Neural progenitor cell (in vitro differentiated cells): Measurements from ENCODE around the gene EML5. TPM values are rescaled to one million over a fixed set of nuclear protein-coding genes. Genes with fewer than 3 reads are reported as not detected.
A peak's percentile ranks its signal among the peaks of the same experiment; 100 is the strongest.

ENCODE experiments used
- DNase-seq: peaks from one replicate; pipeline ENCODE4 v3.0.0-alpha.2; 2016; ENCODE audit warnings: low spot score
- H2AFZ ChIP-seq: fragments of 200-600 bp; sonication (generic); replicated peaks from 2 replicates; pipeline ENCODE4 v1.6.1; 2016; ENCODE audit warnings: antibody characterized with exemption
- H3F3A ChIP-seq: fragments of 200-600 bp; sonication (generic); 2 replicates; pipeline ENCODE4 v1.6.1; 2016; ENCODE audit warnings: antibody characterized with exemption, low read depth
- H3K27ac ChIP-seq: fragments of 200-600 bp; sonication (generic); 2 replicates; pipeline ENCODE4 v1.5.1; 2016; ENCODE audit warnings: mild to moderate bottlenecking
- H3K27me3 ChIP-seq: fragments of 200-600 bp; sonication (generic); 2 replicates; pipeline ENCODE4 v1.6.1; 2016; ENCODE audit warnings: mild to moderate bottlenecking, moderate library complexity
- H3K36me3 ChIP-seq: fragments of 200-600 bp; sonication (generic); 2 replicates; pipeline ENCODE4 v1.5.1; 2016
- H3K4me1 ChIP-seq: fragments of 200-600 bp; sonication (generic); 2 replicates; pipeline ENCODE4 v1.6.1; 2016; ENCODE audit warnings: mixed run types
- H3K4me2 ChIP-seq: fragments of 200-600 bp; sonication (generic); 2 replicates; pipeline ENCODE4 v1.6.1; 2016
- H3K4me3 ChIP-seq: fragments of 200-600 bp; sonication (generic); 2 replicates; pipeline ENCODE4 v1.5.1; 2016
- H3K79me2 ChIP-seq: fragments of 200-600 bp; sonication (generic); 2 replicates; pipeline ENCODE4 v1.6.1; 2016; ENCODE audit warnings: low read depth
- H3K9ac ChIP-seq: fragments of 200-600 bp; sonication (generic); 2 replicates; pipeline ENCODE4 v1.6.1; 2016
- H3K9me3 ChIP-seq: fragments of 200-600 bp; sonication (generic); 2 replicates; pipeline ENCODE4 v1.5.1; 2016; ENCODE audit warnings: low read depth
- H4K20me1 ChIP-seq: fragments of 200-600 bp; sonication (generic); 2 replicates; pipeline ENCODE4 v1.6.1; 2016; ENCODE audit warnings: low read depth
- H3K27ac Mint-ChIP-seq: 3 replicates; pipeline ENCODE4 v1.8.0; 2021; ENCODE audit warnings: mixed read lengths
- H3K27me3 Mint-ChIP-seq: 2 replicates; pipeline ENCODE4 v1.8.0; 2022; ENCODE audit warnings: low read depth, mild to moderate bottlenecking, inconsistent platforms, moderate library complexity, mixed read lengths; ENCODE audit not compliant: insufficient read depth
- H3K36me3 Mint-ChIP-seq: 3 replicates; pipeline ENCODE4 v1.8.0; 2021; ENCODE audit warnings: mixed read lengths
- H3K4me1 Mint-ChIP-seq: 3 replicates; pipeline ENCODE4 v1.8.0; 2021; ENCODE audit warnings: mixed read lengths
- H3K4me3 Mint-ChIP-seq: 3 replicates; pipeline ENCODE4 v1.8.0; 2021; ENCODE audit warnings: mild to moderate bottlenecking, moderate library complexity, mixed read lengths
- H3K9me3 Mint-ChIP-seq: 3 replicates; pipeline ENCODE4 v1.8.0; 2020; ENCODE audit warnings: mixed read lengths
- CTCF ChIP-seq: fragments of 200-600 bp; sonication (generic); IDR thresholded peaks from 2 replicates; pipeline ENCODE4 v1.5.1; 2017; ENCODE audit warnings: antibody characterized with exemption, mild to moderate bottlenecking
- EZH2 ChIP-seq: fragments of 200-600 bp; sonication (generic); IDR thresholded peaks from 2 replicates; pipeline ENCODE4 v1.6.1; 2017; ENCODE audit warnings: antibody characterized with exemption, mild to moderate bottlenecking, moderate library complexity
- EZH2phosphoT487 ChIP-seq: fragments of 200-600 bp; sonication (generic); IDR thresholded peaks from 2 replicates; pipeline ENCODE4 v1.6.1; 2017; ENCODE audit warnings: antibody characterized with exemption
- total RNA-seq: library from RNA; depleted of rRNA; stranded (reverse); fragments of >200 nt; gene quantifications from 2 replicates; pipeline ENCODE4 v1.2.3, GENCODE V29; 2015; ENCODE audit warnings: low replicate concordance

Gene EML5
- total RNA-seq, 1 donor from 2014 or later = 0.71 TPM

GRCh38 chr14:88565427-88565826 is 227.3 kb downstream of the EML5 start:
- H3K9me3 ChIP-seq = no peaks in the 10 kb centered on the region
- DNase-seq = no peak
- no peak overlapping the region for H3K4me2 ChIP-seq
- no peak overlapping the region for H3K9ac ChIP-seq
- H2AFZ ChIP-seq = no peak overlapping the region
- H3K27ac ChIP-seq = no peak overlapping the region
- no peaks in the 10 kb centered on the region for H3K9me3 Mint-ChIP-seq
- H3K4me3 ChIP-seq = no peak overlapping the region
- H3K4me3 Mint-ChIP-seq = no peak overlapping the region
- H3K4me1 ChIP-seq = peaks cover 12% of the 10 kb centered on the region
- peaks cover 19% of the 10 kb centered on the region for H3K36me3 Mint-ChIP-seq
- H3K27ac Mint-ChIP-seq = no peak overlapping the region
- peaks cover 6% of the 10 kb centered on the region for H3F3A ChIP-seq
- H3K27me3 Mint-ChIP-seq = no peaks in the 10 kb centered on the region
- peaks cover 43% of the 10 kb centered on the region for H4K20me1 ChIP-seq
- H3K27me3 ChIP-seq = no peaks in the 10 kb centered on the region
- H3K4me1 Mint-ChIP-seq = peaks cover 26% of the 10 kb centered on the region
- H3K36me3 ChIP-seq = peaks cover 37% of the 10 kb centered on the region
- TF ChIP-seq EZH2phosphoT487 = no peak
- TF ChIP-seq CTCF = no peak
- TF ChIP-seq EZH2 = no peak
- H3K79me2 ChIP-seq = peaks cover 72% of the 10 kb centered on the region

- H3K79me2 ChIP-seq = peaks cover 58% of the 10 kb centered on the region
- no peak overlapping the region for H3K27ac ChIP-seq
- peak overlapping the region; percentile 87 for H3K4me3 ChIP-seq
- H2AFZ ChIP-seq = no peak overlapping the region
- H3K36me3 Mint-ChIP-seq = peaks cover 12% of the 10 kb centered on the region
- H3K27me3 ChIP-seq = no peaks in the 10 kb centered on the region
- peak overlapping the region; percentile 96 for H3K27ac Mint-ChIP-seq
- H3K9me3 Mint-ChIP-seq = peaks cover under 1% of the 10 kb centered on the region
- H3K4me2 ChIP-seq = peak overlapping the region; percentile 88
- DNase-seq = peak; percentile 28
- H3K27me3 Mint-ChIP-seq = no peaks in the 10 kb centered on the region
- peaks cover 30% of the 10 kb centered on the region for H3K4me1 Mint-ChIP-seq
- no peaks in the 10 kb centered on the region for H3K9me3 ChIP-seq
- peaks cover 12% of the 10 kb centered on the region for H3K4me1 ChIP-seq
- H3K4me3 Mint-ChIP-seq = peak overlapping the region; percentile 92
- TF ChIP-seq CTCF (no peak), EZH2phosphoT487 (no peak), EZH2 (no peak)
- peaks cover 25% of the 10 kb centered on the region for H3K36me3 ChIP-seq
- peak overlapping the region; percentile 87 for H3K9ac ChIP-seq
- H4K20me1 ChIP-seq = peaks cover 35% of the 10 kb centered on the region
- H3F3A ChIP-seq = peaks cover 11% of the 10 kb centered on the region
Observed at GRCh38 chr14:88563845-88564244, 228.9 kb downstream of the EML5 start.

GRCh38 chr14:88562831-88563686 is 229.7 kb downstream of the EML5 start, which contains the start of gene ZC3H14:
TSS of gene ZC3H14 (plus strand) at chr14:88563037. CDS start at chr14:88563134, 97 bp downstream.
- Histone ChIP-seq H3K9ac (peak within 1 kb of the TSS; percentile 87), H3K79me2 (peaks cover 51% of the 10 kb centered on the region), H3K9me3 (no peaks in the 10 kb centered on the region), H2AFZ (peak within 1 kb of the TSS; percentile 58), H4K20me1 (peaks cover 34% of the 10 kb centered on the region), H3F3A (peaks cover 9% of the 10 kb centered on the region), H3K27me3 (no peaks in the 10 kb centered on the region), H3K4me3 (peak within 1 kb of the TSS; percentile 87), H3K4me1 (peaks cover 12% of the 10 kb centered on the region), H3K4me2 (peak within 1 kb of the TSS; percentile 88), H3K36me3 (peaks cover 17% of the 10 kb centered on the region), H3K27ac (peak within 1 kb of the TSS; percentile 90)
- peak within 1 kb of the TSS; percentile 96 for H3K27ac Mint-ChIP-seq
- no peak for TF ChIP-seq CTCF
- peak; percentile 42 for TF ChIP-seq EZH2
- TF ChIP-seq EZH2phosphoT487 = no peak
- DNase-seq = peak; percentile 95
- H3K36me3 Mint-ChIP-seq = peaks cover 8% of the 10 kb centered on the region
- H3K4me3 Mint-ChIP-seq = peak within 1 kb of the TSS; percentile 92
- H3K9me3 Mint-ChIP-seq = peaks cover 2% of the 10 kb centered on the region
- H3K4me1 Mint-ChIP-seq = peaks cover 32% of the 10 kb centered on the region
- peaks cover 1% of the 10 kb centered on the region for H3K27me3 Mint-ChIP-seq
